DND-41 (cell line): Measurements from ENCODE around the gene HSD17B11.
"Not testable (repeated sequence)": the region's sequence is repeated elsewhere in the genome, so short reads cannot be mapped to it uniquely, and the experiment has no call there.

Experiments
- ATAC-seq: fragments of 200-7000 bp; cut with Tn5 transposase; 3 replicates; pipeline ENCODE4 v1.9.1; 2021; ENCODE audit warnings: low read depth; ENCODE audit not compliant: insufficient read depth
- DNase-seq: peaks from one replicate; pipeline ENCODE4 v3.0.0-alpha.2; 2020
- H2AFZ ChIP-seq: 2 replicates; pipeline ENCODE4 v1.6.0; 2012; ENCODE audit warnings: low read depth, low read length
- H3K27ac ChIP-seq: 2 replicates; pipeline ENCODE4 v1.5.1; 2012; ENCODE audit warnings: low read length, inconsistent platforms
- H3K27me3 ChIP-seq: fragments of 200-600 bp; sonication (generic); 2 replicates; pipeline ENCODE4 v1.6.0; 2012; ENCODE audit warnings: low read length, mild to moderate bottlenecking, inconsistent platforms; ENCODE audit not compliant: insufficient read depth, poor library complexity
- H3K36me3 ChIP-seq: 2 replicates; pipeline ENCODE4 v1.5.1; 2012; ENCODE audit warnings: low read length, inconsistent platforms; ENCODE audit not compliant: insufficient read depth
- H3K4me1 ChIP-seq: 2 replicates; pipeline ENCODE4 v1.5.1; 2012; ENCODE audit warnings: mild to moderate bottlenecking, low read length; ENCODE audit not compliant: insufficient read depth
- H3K4me2 ChIP-seq: 2 replicates; pipeline ENCODE4 v1.6.0; 2012; ENCODE audit warnings: mild to moderate bottlenecking, moderate library complexity, low read length, inconsistent platforms; ENCODE audit not compliant: insufficient read depth
- H3K4me3 ChIP-seq, 2 experiments: fragments of 200-600 bp in 1 of 2; shearing (Covaris generic) in 1 of 2; 2 replicates each; pipeline ENCODE4 v1.5.1; 2012 to 2016; ENCODE audit warnings: inconsistent platforms in 2 of 2, low read length in 2 of 2, mild to moderate bottlenecking in 2 of 2, low read depth in 1 of 2, moderate library complexity in 1 of 2
- H3K79me2 ChIP-seq: 2 replicates; pipeline ENCODE4 v1.6.0; 2012; ENCODE audit warnings: low read length, inconsistent platforms; ENCODE audit not compliant: insufficient read depth
- H3K9ac ChIP-seq: 2 replicates; pipeline ENCODE4 v1.6.0; 2012; ENCODE audit warnings: low read depth, mild to moderate bottlenecking, inconsistent platforms, low read length, moderate library complexity
- H3K9me3 ChIP-seq: 2 replicates; pipeline ENCODE4 v1.5.1; 2012; ENCODE audit warnings: low read length, moderate library complexity, mild to moderate bottlenecking, inconsistent platforms; ENCODE audit not compliant: insufficient read depth, severe bottlenecking
- H4K20me1 ChIP-seq: 2 replicates; pipeline ENCODE4 v1.6.0; 2012; ENCODE audit warnings: low read length; ENCODE audit not compliant: insufficient read depth
- EZH2 ChIP-seq: IDR thresholded peaks from 3 replicates; pipeline ENCODE4 v1.6.1; 2012; ENCODE audit warnings: borderline replicate concordance, low read depth, mild to moderate bottlenecking, moderate library complexity, low read length, inconsistent platforms; ENCODE audit not compliant: severe bottlenecking
- TF ChIP-seq, protein P1 (sequence below): IDR thresholded peaks from 2 replicates; pipeline ENCODE4 v1.5.1; 2012; ENCODE audit warnings: borderline replicate concordance, low read length, moderate library complexity, mild to moderate bottlenecking; ENCODE audit not compliant: poor library complexity, severe bottlenecking; ENCODE audit errors: extremely low read depth

Gene HSD17B11

DNA sequence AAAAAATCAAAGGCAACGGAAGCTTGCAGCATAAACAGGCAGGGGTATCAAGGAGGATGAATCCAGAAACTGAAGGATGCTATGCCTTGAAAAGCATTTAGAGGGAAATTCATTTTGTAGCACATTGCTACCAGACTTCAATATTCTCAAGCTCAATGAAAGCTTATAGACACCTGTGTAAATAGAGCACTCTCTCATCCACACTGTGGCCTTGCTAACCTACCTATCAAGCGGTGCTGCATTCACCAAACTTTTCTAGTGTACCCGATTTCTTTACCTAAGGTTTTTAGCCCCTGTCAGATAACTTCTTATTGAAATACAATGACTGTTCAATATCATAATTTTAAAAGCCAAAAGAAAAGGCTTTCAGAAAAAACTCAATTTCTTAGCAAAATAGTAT is 48.1 kb downstream of the HSD17B11 start:
- peaks cover 67% of the 10 kb centered on the region for H3K36me3 ChIP-seq
- no peaks in the 10 kb centered on the region for H3K9me3 ChIP-seq
- H3K27ac ChIP-seq = no peak overlapping the region
- TF ChIP-seq, protein P1, sequence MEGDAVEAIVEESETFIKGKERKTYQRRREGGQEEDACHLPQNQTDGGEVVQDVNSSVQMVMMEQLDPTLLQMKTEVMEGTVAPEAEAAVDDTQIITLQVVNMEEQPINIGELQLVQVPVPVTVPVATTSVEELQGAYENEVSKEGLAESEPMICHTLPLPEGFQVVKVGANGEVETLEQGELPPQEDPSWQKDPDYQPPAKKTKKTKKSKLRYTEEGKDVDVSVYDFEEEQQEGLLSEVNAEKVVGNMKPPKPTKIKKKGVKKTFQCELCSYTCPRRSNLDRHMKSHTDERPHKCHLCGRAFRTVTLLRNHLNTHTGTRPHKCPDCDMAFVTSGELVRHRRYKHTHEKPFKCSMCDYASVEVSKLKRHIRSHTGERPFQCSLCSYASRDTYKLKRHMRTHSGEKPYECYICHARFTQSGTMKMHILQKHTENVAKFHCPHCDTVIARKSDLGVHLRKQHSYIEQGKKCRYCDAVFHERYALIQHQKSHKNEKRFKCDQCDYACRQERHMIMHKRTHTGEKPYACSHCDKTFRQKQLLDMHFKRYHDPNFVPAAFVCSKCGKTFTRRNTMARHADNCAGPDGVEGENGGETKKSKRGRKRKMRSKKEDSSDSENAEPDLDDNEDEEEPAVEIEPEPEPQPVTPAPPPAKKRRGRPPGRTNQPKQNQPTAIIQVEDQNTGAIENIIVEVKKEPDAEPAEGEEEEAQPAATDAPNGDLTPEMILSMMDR = no peak
- TF ChIP-seq EZH2 = no peak
- H3K4me2 ChIP-seq = no peak overlapping the region
- no peak for ATAC-seq
- H3K4me3 ChIP-seq = no peak overlapping the region
- no peak overlapping the region for H3K9ac ChIP-seq
- H2AFZ ChIP-seq = no peak overlapping the region
- H3K4me1 ChIP-seq = no peaks in the 10 kb centered on the region
- H3K27me3 ChIP-seq = no peaks in the 10 kb centered on the region
- peaks cover 5% of the 10 kb centered on the region; the same call in 1 of the 2 replicates for H3K79me2 ChIP-seq
- no peaks in the 10 kb centered on the region for H4K20me1 ChIP-seq
- DNase-seq = no peak

DNA sequence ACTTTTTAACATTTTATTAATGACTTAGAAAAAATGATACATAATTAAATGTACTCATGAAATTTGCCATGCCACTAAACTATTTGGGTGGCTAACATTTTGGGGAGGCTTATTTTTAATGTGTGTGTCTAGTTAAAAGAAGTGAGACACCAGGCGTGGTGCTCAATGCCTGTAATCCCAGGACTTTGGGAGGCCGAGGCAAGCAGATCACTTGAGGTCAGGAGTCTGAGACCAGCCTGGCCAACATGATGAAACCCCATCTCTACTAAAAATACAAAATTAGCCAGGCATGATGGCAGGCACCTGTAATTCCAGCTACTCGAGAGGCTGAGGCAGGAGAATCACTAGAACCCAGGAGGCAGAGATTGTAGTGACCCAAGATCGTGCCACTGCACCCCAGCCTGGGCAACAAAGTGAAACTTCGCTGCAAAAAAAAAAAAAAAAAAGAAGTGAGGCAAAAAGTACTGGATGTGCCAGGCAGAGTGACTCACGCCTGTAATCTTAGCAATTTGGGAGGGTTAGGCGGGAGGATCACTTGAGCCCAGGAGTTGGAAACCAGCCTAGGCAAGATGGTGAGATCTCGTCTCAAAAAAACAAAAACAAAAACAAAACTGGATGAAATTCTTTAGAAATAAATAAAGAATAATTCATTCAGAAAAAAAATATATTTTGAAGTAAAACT is 48.9 kb downstream of the HSD17B11 start:
- H2AFZ ChIP-seq, H3K4me1 ChIP-seq, H4K20me1 ChIP-seq, H3K79me2 ChIP-seq, H3K4me2 ChIP-seq, H3K9me3 ChIP-seq, H3K27me3 ChIP-seq, ATAC-seq, DNase-seq, H3K4me3 ChIP-seq, H3K27ac ChIP-seq, H3K9ac ChIP-seq: not testable (repeated sequence)
- peaks cover 75% of the 10 kb centered on the region for H3K36me3 ChIP-seq

DNA sequence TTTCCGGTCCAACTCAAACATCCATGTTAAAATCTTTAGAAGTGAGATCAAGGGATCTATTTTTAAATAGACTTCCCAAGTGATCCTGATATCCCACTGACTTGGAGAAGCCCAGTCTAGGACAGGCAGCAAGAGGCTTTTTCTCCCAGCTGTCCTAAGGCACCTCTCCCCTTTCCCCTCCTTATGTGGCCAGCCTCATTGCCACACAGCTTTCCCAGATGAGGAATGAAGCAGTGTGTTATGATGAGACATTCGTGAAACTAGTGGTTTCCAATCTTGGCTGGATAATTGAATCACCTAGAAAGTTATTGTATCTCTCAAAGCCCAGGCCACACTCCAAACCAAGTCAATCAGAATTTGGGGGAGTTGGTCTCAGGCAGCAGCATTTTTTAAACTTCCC is 51.5 kb downstream of the HSD17B11 start:
- Histone ChIP-seq H3K4me1 (no peaks in the 10 kb centered on the region), H3K9ac (no peak overlapping the region), H3K27ac (no peak overlapping the region), H3K36me3 (peaks cover 79% of the 10 kb centered on the region), H3K9me3 (peaks cover 13% of the 10 kb centered on the region), H3K79me2 (peaks cover 2% of the 10 kb centered on the region; the same call in 1 of the 2 replicates), H3K4me3 (no peak overlapping the region), H3K27me3 (no peaks in the 10 kb centered on the region), H3K4me2 (no peak overlapping the region), H2AFZ (no peak overlapping the region), H4K20me1 (no peaks in the 10 kb centered on the region)
- DNase-seq (no peak), ATAC-seq (no peak)
- TF ChIP-seq EZH2 = no peak
- TF ChIP-seq, protein P1 = no peak

DNA sequence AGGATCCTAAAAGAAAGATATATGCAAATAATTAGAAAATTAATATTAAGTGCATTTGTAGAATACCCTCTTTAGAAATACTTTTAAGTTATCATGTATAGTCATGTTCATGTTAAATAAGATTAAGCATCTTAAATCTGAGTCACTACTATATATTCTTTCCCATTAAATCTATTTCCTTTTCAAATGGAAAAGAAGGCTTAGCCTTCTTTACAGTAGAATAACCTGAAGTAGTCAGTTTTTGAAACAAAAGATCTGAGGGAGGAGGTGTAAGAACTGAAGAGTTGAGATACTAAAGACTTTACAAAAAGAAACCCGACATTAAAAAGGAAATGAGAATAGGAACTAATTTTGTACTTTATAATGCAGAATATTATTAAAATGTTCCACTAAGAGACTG is 53.6 kb downstream of the HSD17B11 start:
- DNase-seq (no peak), ATAC-seq (no peak)
- H3K27me3 ChIP-seq = no peaks in the 10 kb centered on the region
- no peak overlapping the region for H2AFZ ChIP-seq
- no peaks in the 10 kb centered on the region for H4K20me1 ChIP-seq
- H3K9ac ChIP-seq = no peak overlapping the region
- H3K36me3 ChIP-seq = peaks cover 88% of the 10 kb centered on the region
- no peaks in the 10 kb centered on the region for H3K4me1 ChIP-seq
- TF ChIP-seq EZH2 = no peak
- TF ChIP-seq, protein P1 = no peak
- H3K4me2 ChIP-seq = no peak overlapping the region
- no peaks in the 10 kb centered on the region for H3K79me2 ChIP-seq
- H3K4me3 ChIP-seq = no peak overlapping the region
- peaks cover 32% of the 10 kb centered on the region for H3K9me3 ChIP-seq
- no peak overlapping the region for H3K27ac ChIP-seq
